H1 (cell line): ENCODE measurements around the gene S100A4. TPM values are rescaled to one million over a fixed set of nuclear protein-coding genes. Genes with fewer than 3 reads are reported as not detected.

Experiments used
- CTCF ChIA-PET: fragments of 300-600 bp; sonication (Branson Sonifier 250); formaldehyde crosslinking; loops from one replicate; lab custom pipeline; 2021; ENCODE audit not compliant: partially characterized antibody; lab: Charles Lee
- POLR2A ChIA-PET: fragments of 300-600 bp; sonication (Branson Sonifier 250); formaldehyde crosslinking; loops from one replicate; lab custom pipeline; 2021; ENCODE audit warnings: inconsistent platforms; ENCODE audit not compliant: partially characterized antibody; lab: Charles Lee
- DNase-seq, 2 experiments: peaks; one replicate each; pipeline versions ENCODE4 v3.0.0 to v3.0.0-alpha.2; 2010 to 2022; ENCODE audit warnings: low spot score in 2 of 2, low read depth in 1 of 2, mixed read lengths in 1 of 2
- FAIRE-seq: peaks from 2 replicates; lab custom pipeline; 2011; peaks lifted over from hg19 to GRCh38; lab: Jason Lieb, UNC
- H2AFZ ChIP-seq: 2 replicates; pipeline ENCODE4 v1.8.1; 2012; ENCODE audit warnings: low read length, inconsistent platforms
- H2AK5ac ChIP-seq: 2 replicates; pipeline ENCODE4 v1.6.1; 2013; ENCODE audit warnings: low read depth, low read length
- H2BK120ac ChIP-seq: replicated peaks from 2 replicates; pipeline ENCODE3; 2013; ENCODE audit warnings: low read depth, low read length, inconsistent platforms
- H2BK12ac ChIP-seq: 2 replicates; pipeline ENCODE4 v1.6.1; 2013; ENCODE audit warnings: low read depth, low read length
- H2BK15ac ChIP-seq: 2 replicates; pipeline ENCODE4 v1.6.1; 2013; ENCODE audit warnings: low read length
- H2BK20ac ChIP-seq: 2 replicates; pipeline ENCODE4 v1.6.1; 2013; ENCODE audit warnings: low read length
- H2BK5ac ChIP-seq: 2 replicates; pipeline ENCODE4 v1.6.1; 2013; ENCODE audit warnings: low read depth, low read length
- H3K14ac ChIP-seq: 2 replicates; pipeline ENCODE4 v1.6.1; 2013; ENCODE audit warnings: inconsistent platforms; ENCODE audit not compliant: insufficient read length
- H3K18ac ChIP-seq: 2 replicates; pipeline ENCODE4 v1.6.1; 2013; ENCODE audit warnings: low read length; ENCODE audit errors: extremely low read depth
- H3K23ac ChIP-seq: 2 replicates; pipeline ENCODE4 v1.6.1; 2013; ENCODE audit warnings: inconsistent platforms; ENCODE audit not compliant: insufficient read length
- H3K23me2 ChIP-seq: 2 replicates; pipeline ENCODE4 v1.6.1; 2013; ENCODE audit warnings: low read depth, low read length
- H3K27ac ChIP-seq: 2 replicates; pipeline ENCODE4 v1.6.1; 2011; ENCODE audit warnings: low read depth, low read length, inconsistent platforms
- H3K27me3 ChIP-seq, 4 experiments: replicated peaks in 1 of 4; 1 replicate in 1 of 4; 2 replicates in 3 of 4; pipeline versions ENCODE4 v1.6.1 to v1.8.1; 2011 to 2013; ENCODE audit warnings: low read length in 3 of 4, mild to moderate bottlenecking in 3 of 4, inconsistent platforms in 2 of 4, mixed read lengths in 2 of 4, moderate library complexity in 1 of 4; ENCODE audit not compliant: control insufficient read depth in 3 of 4, insufficient read depth in 3 of 4; ENCODE audit errors: extremely low read depth in 1 of 4
- H3K36me3 ChIP-seq, 4 experiments: 2 replicates each; pipeline versions ENCODE4 v1.6.1 to v1.8.1; 2011 to 2013; ENCODE audit warnings: mild to moderate bottlenecking in 4 of 4, low read length in 3 of 4, moderate library complexity in 2 of 4, control low read depth in 1 of 4, inconsistent platforms in 1 of 4; ENCODE audit not compliant: insufficient read depth in 4 of 4, control insufficient read depth in 2 of 4
- H3K4ac ChIP-seq: replicated peaks from 2 replicates; pipeline ENCODE3; 2013; ENCODE audit warnings: low read length, low read depth, mixed read lengths, inconsistent platforms; ENCODE audit not compliant: insufficient read length
- H3K4me1 ChIP-seq, 4 experiments: replicated peaks in 1 of 4; 1 replicate in 1 of 4; 2 replicates in 3 of 4; pipeline versions ENCODE4 v1.6.1 to v1.8.1; 2011 to 2013; ENCODE audit warnings: low read length in 3 of 4, inconsistent platforms in 2 of 4, mixed read lengths in 1 of 4; ENCODE audit not compliant: insufficient read depth in 4 of 4, control insufficient read depth in 3 of 4
- H3K4me2 ChIP-seq, 2 experiments: 2 replicates each; pipeline versions ENCODE4 v1.6.1 to v1.8.1; 2011 to 2013; ENCODE audit warnings: low read depth in 2 of 2, low read length in 2 of 2, control low read depth in 1 of 2, inconsistent platforms in 1 of 2, mild to moderate bottlenecking in 1 of 2; ENCODE audit not compliant: insufficient read depth in 1 of 2
- H3K4me3 ChIP-seq, 4 experiments: fragments of 200-600, 300-600 bp in 1 of 4; sonication (generic), shearing (Covaris generic), sonication (Bioruptor Twin) in 1 of 4; 2 replicates each; pipeline versions ENCODE4 v1.5.1 to v1.8.1; 2011 to 2016; ENCODE audit warnings: low read length in 4 of 4, low read depth in 3 of 4, control low read depth in 2 of 4, inconsistent platforms in 2 of 4, mild to moderate bottlenecking in 2 of 4, mixed read lengths in 1 of 4, moderate library complexity in 1 of 4; ENCODE audit not compliant: insufficient read depth in 2 of 4; ENCODE audit errors: extremely low read depth in 1 of 4
- H3K56ac ChIP-seq: replicated peaks from 2 replicates; pipeline ENCODE3; 2013; ENCODE audit warnings: low read depth, mild to moderate bottlenecking, mixed read lengths, low read length, inconsistent platforms; ENCODE audit not compliant: insufficient read length
- H3K79me1 ChIP-seq: 2 replicates; pipeline ENCODE4 v1.6.1; 2013; ENCODE audit warnings: low read depth, low read length, control low read depth
- H3K79me2 ChIP-seq, 2 experiments: 2 replicates each; pipeline versions ENCODE4 v1.6.1 to v1.8.1; 2012 to 2013; ENCODE audit warnings: low read length in 2 of 2, mild to moderate bottlenecking in 2 of 2, inconsistent platforms in 1 of 2; ENCODE audit not compliant: insufficient read depth in 2 of 2, control insufficient read depth in 1 of 2
- H3K9ac ChIP-seq, 4 experiments: replicated peaks in 1 of 4; 1 replicate in 1 of 4; 2 replicates in 3 of 4; pipeline versions ENCODE4 v1.6.1 to v1.8.1; 2011 to 2013; ENCODE audit warnings: low read depth in 3 of 4, low read length in 3 of 4, control low read depth in 2 of 4, mild to moderate bottlenecking in 2 of 4, moderate library complexity in 2 of 4, inconsistent platforms in 1 of 4; ENCODE audit errors: extremely low read depth in 1 of 4
- H3K9me3 ChIP-seq, 2 experiments: 2 replicates each; pipeline versions ENCODE4 v1.6.1 to v1.8.1; 2012 to 2013; ENCODE audit warnings: mild to moderate bottlenecking in 2 of 2, moderate library complexity in 2 of 2, control low read depth in 1 of 2, inconsistent platforms in 1 of 2, low read depth in 1 of 2, low read length in 1 of 2, mixed read lengths in 1 of 2; ENCODE audit not compliant: insufficient read depth in 2 of 2
- H4K20me1 ChIP-seq, 2 experiments: replicated peaks in 1 of 2; 2 replicates each; pipeline versions ENCODE3 to v1.8.1; 2011 to 2013; ENCODE audit warnings: inconsistent platforms in 2 of 2, low read length in 2 of 2, mild to moderate bottlenecking in 1 of 2; ENCODE audit not compliant: insufficient read depth in 2 of 2, control insufficient read depth in 1 of 2
- H4K5ac ChIP-seq: 2 replicates; pipeline ENCODE4 v1.6.1; 2013; ENCODE audit warnings: low read length, low read depth, mixed read lengths, inconsistent platforms; ENCODE audit not compliant: insufficient read length
- H4K8ac ChIP-seq: 2 replicates; pipeline ENCODE4 v1.8.0; 2013; ENCODE audit warnings: mild to moderate bottlenecking, moderate library complexity, low read length, inconsistent platforms; ENCODE audit not compliant: insufficient read depth; ENCODE audit errors: extremely low read depth
- H4K91ac ChIP-seq: replicated peaks from 2 replicates; pipeline ENCODE3; 2013; ENCODE audit warnings: low read length, mixed read lengths, inconsistent platforms; ENCODE audit not compliant: insufficient read length
- ATF2 ChIP-seq: IDR thresholded peaks from 2 replicates; pipeline ENCODE4 v1.6.1; 2012; ENCODE audit warnings: low read length, inconsistent platforms
- CREB1 ChIP-seq: IDR thresholded peaks from 2 replicates; pipeline ENCODE4 v1.6.1; 2012; ENCODE audit warnings: inconsistent platforms
- EZH2 ChIP-seq: fragments of 200-600 bp; sonication (generic); IDR thresholded peaks from 2 replicates; pipeline ENCODE4 v1.7.1; 2012; ENCODE audit warnings: low read depth, mild to moderate bottlenecking, moderate library complexity, low read length, inconsistent platforms; ENCODE audit not compliant: severe bottlenecking
- FOSL1 ChIP-seq: IDR thresholded peaks from 2 replicates; pipeline ENCODE4 v1.6.1; 2011; ENCODE audit warnings: mild to moderate bottlenecking, low read depth, low read length, moderate library complexity; ENCODE audit not compliant: insufficient read depth
- GABPA ChIP-seq: IDR thresholded peaks from 2 replicates; pipeline ENCODE4 v1.6.1; 2011; ENCODE audit warnings: mild to moderate bottlenecking, low read length, moderate library complexity, borderline replicate concordance; ENCODE audit not compliant: insufficient read depth
- JUND ChIP-seq: IDR thresholded peaks from 2 replicates; pipeline ENCODE4 v1.6.1; 2011; ENCODE audit warnings: mild to moderate bottlenecking, improper control_type of control experiment, low read length
- KDM4A ChIP-seq: IDR thresholded peaks from one replicate; pipeline ENCODE4 v1.7.1; 2012; ENCODE audit warnings: low read depth, mild to moderate bottlenecking, moderate library complexity, low read length, inconsistent platforms; ENCODE audit not compliant: severe bottlenecking
- PHF8 ChIP-seq: fragments of 200-600 bp; sonication (generic); conservative IDR thresholded peaks from 2 replicates; pipeline ENCODE4 v1.7.1; 2012; ENCODE audit warnings: low read depth, mild to moderate bottlenecking, inconsistent platforms, low read length, moderate library complexity
- RXRA ChIP-seq: IDR thresholded peaks from 2 replicates; pipeline ENCODE4 v1.6.1; 2011; ENCODE audit warnings: low read depth, mild to moderate bottlenecking, low read length, moderate library complexity; ENCODE audit not compliant: insufficient read depth
- SIX5 ChIP-seq: IDR thresholded peaks from 2 replicates; pipeline ENCODE4 v1.6.1; 2011; ENCODE audit warnings: mild to moderate bottlenecking, low read depth, low read length
- WGBS, 2 experiments: shearing (Covaris generic) in 1 of 2; methylation state at CpG; one replicate each; pipeline versions ENCODE4 v1.1.6 to v1.1.7; 2013 to 2015; ENCODE audit warnings: low lambda C conversion rate in 2 of 2, mixed read lengths in 2 of 2, inconsistent platforms in 1 of 2, low coverage in 1 of 2, missing lambda C conversion rate in 1 of 2; ENCODE audit not compliant: insufficient replicate concordance in 2 of 2, insufficient coverage in 1 of 2, insufficient read length in 1 of 2; ENCODE audit errors: extremely low coverage in 1 of 2, missing lambda C conversion rate in 1 of 2; 5-methylcytosine and 5-hydroxymethylcytosine counted together
- polyA plus RNA-seq, 7 experiments: library from polyadenylated mRNA; depleted of rRNA in 3 of 7; stranded (reverse) in 5 of 7; unstranded in 2 of 7; fragments of >200 nt in 5 of 7; fragments of 200-250 nt in 2 of 7; gene quantifications; 1 replicate in 5 of 7; 2 replicates in 1 of 7; 4 replicates in 1 of 7; pipeline versions ENCODE4 v1.2.1 to v1.2.3, GENCODE V29; 2011 to 2013; ENCODE audit warnings: missing spikeins in 2 of 7, mixed read lengths in 2 of 7
- total RNA-seq: library from RNA; stranded (reverse); fragmentation: NEBNext Ultra II Directional; extraction: Animal tissue kit (Norgen Biotek cat#: 25700); gene quantifications from 2 replicates; pipeline ENCODE4 v1.2.1, GENCODE V29; 2021

Gene S100A4
- total and polyA plus RNA-seq, 2 of the 8 experiments (the other 6 are each of a cell fraction or from before 2014, with no cell fraction given), result 36.3 to 85.4 TPM

DNA sequence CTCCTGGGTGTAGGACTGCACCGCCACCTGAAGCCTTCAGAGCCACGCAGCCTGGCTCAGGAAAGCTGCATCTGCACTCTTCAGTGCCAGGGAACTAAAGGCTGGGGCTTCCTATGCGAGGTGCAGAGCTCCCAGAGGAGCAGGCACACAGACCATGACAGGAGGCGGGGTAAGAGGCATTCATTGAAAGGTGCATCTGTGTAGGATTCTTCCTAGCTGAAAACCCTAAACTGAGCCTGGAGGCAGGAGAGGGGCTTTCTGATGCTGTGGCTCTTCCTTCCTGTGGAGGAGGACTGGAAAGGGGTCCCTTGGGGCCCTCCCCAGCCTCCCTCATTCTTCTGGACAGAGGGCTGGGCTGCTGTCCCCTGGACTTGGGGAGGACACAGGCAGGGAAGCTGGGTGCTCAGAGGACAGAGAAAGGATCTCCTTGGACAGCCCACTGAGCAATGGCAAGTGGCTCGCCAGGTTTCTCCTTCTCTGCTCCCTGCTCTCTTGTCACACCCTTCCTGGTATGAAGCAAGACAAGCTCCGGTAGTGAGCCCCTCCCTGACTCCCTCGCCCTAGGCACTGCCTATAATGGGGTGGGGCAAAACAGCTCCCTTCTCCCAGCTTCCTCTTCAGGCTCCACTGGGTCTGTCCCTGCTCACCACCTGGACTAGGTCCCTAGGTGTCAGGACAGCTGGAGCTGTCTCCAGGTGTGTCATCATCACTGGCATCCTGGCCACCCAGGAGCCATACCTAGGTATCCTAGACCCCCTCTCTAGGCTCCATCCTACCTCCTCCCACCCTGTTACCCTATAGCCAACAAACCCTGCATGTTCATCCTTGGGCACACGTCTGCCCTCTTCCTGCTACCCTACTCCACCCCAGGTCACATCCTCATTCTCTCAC lies 29.9 kb downstream of the S100A4 start:
- Histone ChIP-seq H2AK5ac (no peak overlapping the region), H3K79me1 (no peaks in the 10 kb centered on the region), H4K91ac (no peak overlapping the region), H2BK12ac (no peak overlapping the region), H3K4me2 (no peak overlapping the region), H3K23me2 (no peaks in the 10 kb centered on the region), H3K18ac (no peak overlapping the region), H3K23ac (no peak overlapping the region), H3K9ac (no peak overlapping the region), H3K79me2 (no peaks in the 10 kb centered on the region), H2BK20ac (no peak overlapping the region), H3K4me1 (peaks cover under 1 to 6% (median 2%) of the 10 kb centered on the region in 4 experiments; a peak in 6 of 7 replicates), H2BK15ac (no peak overlapping the region), H3K56ac (no peak overlapping the region), H4K5ac (no peak overlapping the region), H3K4ac (no peak overlapping the region), H3K4me3 (no peak overlapping the region), H4K20me1 (no peaks in the 10 kb centered on the region), H3K27me3 (peaks cover 0 to 14% (median 8%) of the 10 kb centered on the region in 4 experiments; a peak in 4 of 7 replicates), H3K36me3 (no peaks in the 10 kb centered on the region; a peak in 1 of 8 replicates), H3K9me3 (no peaks in the 10 kb centered on the region), H4K8ac (no peak overlapping the region), H2BK5ac (no peak overlapping the region), H2BK120ac (no peak overlapping the region), H2AFZ (no peak overlapping the region), H3K14ac (no peak overlapping the region), H3K27ac (no peak overlapping the region)
- DNase-seq (no peak), FAIRE-seq (no peak)
- ChIA-PET CTCF (interaction anchor here (0.6 to 4.6 kb wide), 18 partner anchors 9 to 1597 kb away, joined by 3 to 28 read pairs (median 4); no protein-coding TSS in a partner anchor), POLR2A (interaction anchor here (0.9 to 1.5 kb wide), 3 partner anchors 12 to 452 kb away, joined by 3 to 4 read pairs (median 3); partner anchors contain the start of gene CREB3L4)
- 80% methylated on average over 8 of the region's 8 CpGs; no CpG with 5 or more reads in 1 of the 2 experiments for WGBS, 2 experiments
- TF ChIP-seq GABPA, result no peak
- no peak for TF ChIP-seq EZH2
- no peak for TF ChIP-seq ATF2
- no peak for TF ChIP-seq KDM4A
- no peak for TF ChIP-seq PHF8
- no peak for TF ChIP-seq FOSL1
- TF ChIP-seq RXRA, result no peak
- TF ChIP-seq JUND, result no peak
- no peak for TF ChIP-seq CREB1
- TF ChIP-seq SIX5, result no peak
